Activated CD4-positive, alpha-beta memory T cell treated with anti-CD3 and anti-CD28 coated beads, Interleukin-2, amount 10 ng/mL, durations not matched to agents 7 days and 5 days (primary cell): ENCODE measurements around the gene BCL11B. TPM values are rescaled to one million over a fixed set of nuclear protein-coding genes. Genes with fewer than 3 reads are reported as not detected.

Experiments
- CTCF ChIA-PET: fragments of 350-600 bp; sonication (Branson Sonifier 250); formaldehyde crosslinking; loops from one replicate; lab custom pipeline; 2021; ENCODE audit warnings: antibody characterized with exemption, inconsistent platforms; lab: Charles Lee
- POLR2A ChIA-PET: fragments of 350-600 bp; sonication (Branson Sonifier 250); formaldehyde crosslinking; loops from one replicate; lab custom pipeline; 2021; ENCODE audit warnings: antibody characterized with exemption; lab: Charles Lee
- DNase-seq: peaks from one replicate; pipeline ENCODE4 v3.0.0-alpha.2; 2020
- H3K27ac Mint-ChIP-seq: one replicate; pipeline ENCODE4 v1.8.0; 2021; ENCODE audit warnings: mild to moderate bottlenecking, mixed read lengths
- H3K27me3 Mint-ChIP-seq: one replicate; pipeline ENCODE4 v1.8.0; 2021; ENCODE audit warnings: mixed read lengths
- H3K36me3 Mint-ChIP-seq: one replicate; pipeline ENCODE4 v1.8.0; 2021; ENCODE audit warnings: low read depth, mixed read lengths
- H3K4me1 Mint-ChIP-seq: one replicate; pipeline ENCODE4 v1.8.0; 2021; ENCODE audit warnings: mixed read lengths
- H3K4me3 Mint-ChIP-seq: one replicate; pipeline ENCODE4 v1.8.0; 2021; ENCODE audit warnings: mild to moderate bottlenecking, mixed read lengths
- H3K9me3 Mint-ChIP-seq: one replicate; pipeline ENCODE4 v1.8.0; 2021; ENCODE audit warnings: mixed read lengths
- total RNA-seq, 2 experiments: library from RNA; stranded (reverse); gene quantifications; one replicate each; pipeline ENCODE4 v1.2.3, GENCODE V29; 2021

The BCL11B gene
- total RNA-seq, 2 experiments from 2014 or later, result 81.7 to 82.0 TPM

DNA sequence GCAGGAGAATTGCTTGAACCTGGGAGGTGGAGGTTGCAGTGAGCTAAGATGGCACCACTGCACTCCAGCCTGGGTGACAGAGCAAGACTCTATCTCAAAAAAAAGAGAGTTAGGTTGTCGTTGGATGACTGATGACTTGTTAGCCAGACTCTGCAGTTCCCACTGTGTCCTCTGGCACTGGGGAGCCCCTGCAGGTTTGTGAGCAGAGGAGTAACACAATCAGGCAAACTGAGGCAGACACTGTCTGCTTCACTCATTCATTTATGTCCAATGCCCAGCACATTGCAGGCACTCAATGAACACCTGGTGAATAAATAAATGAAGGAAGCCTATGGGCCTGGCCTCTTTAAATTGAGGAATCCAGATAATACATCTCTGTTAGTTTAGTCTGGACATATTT, 41.2 kb upstream of the BCL11B start:
- POLR2A ChIA-PET, result no interaction called here

DNA sequence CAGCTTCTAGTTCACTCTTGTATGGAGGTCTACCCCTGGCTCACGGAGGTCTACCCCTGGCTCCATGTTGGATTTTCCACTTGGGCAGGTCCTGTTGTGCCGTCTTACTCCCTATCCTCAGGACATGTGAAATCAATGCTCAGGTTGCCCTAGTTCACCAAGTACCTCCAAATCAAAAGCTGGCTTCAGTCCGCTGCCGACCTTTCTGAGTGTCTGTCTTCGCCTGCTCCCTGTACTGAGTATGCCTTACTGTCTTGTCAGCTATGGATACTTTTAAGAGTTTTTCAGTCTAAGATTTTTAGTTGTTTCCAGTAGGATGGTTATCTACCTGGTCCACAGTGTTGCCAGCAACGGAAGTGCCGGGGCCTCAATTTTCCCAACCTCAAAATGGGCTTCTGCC, 40.1 kb upstream of the BCL11B start:
- CTCF ChIA-PET, result interaction anchor here (1.3 to 1.9 kb wide), 2 partner anchors 8 to 104 kb away, joined by 3 to 13 read pairs; no protein-coding TSS in a partner anchor
- peaks cover 9% of the 10 kb centered on the region for H3K27me3 Mint-ChIP-seq
- no peaks in the 10 kb centered on the region for H3K9me3 Mint-ChIP-seq
- no peak overlapping the region for H3K4me3 Mint-ChIP-seq
- POLR2A ChIA-PET, result no interaction called here
- no peak overlapping the region for H3K27ac Mint-ChIP-seq
- no peaks in the 10 kb centered on the region for H3K36me3 Mint-ChIP-seq
- H3K4me1 Mint-ChIP-seq, result no peaks in the 10 kb centered on the region
- no peak for DNase-seq

More for the DNA sequence above, 41.2 kb upstream of the BCL11B start:
- H3K36me3 Mint-ChIP-seq, result no peaks in the 10 kb centered on the region
- CTCF ChIA-PET, result interaction anchor here (0.9 kb wide), 1 partner anchor 103 kb away, joined by 3 read pairs; no protein-coding TSS in a partner anchor
- no peak overlapping the region for H3K4me3 Mint-ChIP-seq
- peaks cover 9% of the 10 kb centered on the region for H3K27me3 Mint-ChIP-seq
- DNase-seq, result no peak
- H3K9me3 Mint-ChIP-seq, result no peaks in the 10 kb centered on the region
- H3K4me1 Mint-ChIP-seq, result no peaks in the 10 kb centered on the region
- no peak overlapping the region for H3K27ac Mint-ChIP-seq

DNA sequence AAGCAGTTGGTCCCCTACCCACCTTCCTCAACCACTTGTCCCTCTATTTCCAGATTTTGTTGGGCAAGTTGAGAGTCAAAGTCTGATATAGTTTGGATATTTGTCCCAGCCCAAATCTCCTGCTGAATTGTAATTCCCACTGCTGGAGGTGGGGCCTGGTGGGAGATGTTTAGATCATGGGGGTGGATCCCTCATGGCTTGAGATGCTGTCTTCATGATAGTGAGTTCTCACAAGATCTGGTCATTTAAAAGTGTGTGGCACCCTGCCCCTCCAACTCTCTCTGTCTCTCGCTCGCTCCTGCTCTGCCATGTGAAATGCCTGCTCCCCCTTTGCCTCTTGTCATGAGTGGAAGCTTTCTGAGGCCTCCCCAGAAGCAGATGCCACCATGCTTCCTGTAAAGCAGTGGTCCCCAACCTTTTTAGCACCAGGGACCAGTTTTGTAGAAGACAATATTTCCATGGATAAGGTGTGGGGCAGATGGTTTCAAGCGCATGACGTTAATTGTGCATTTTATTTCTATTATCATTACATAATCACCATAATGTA, 37.3 kb upstream of the BCL11B start:
- H3K27me3 Mint-ChIP-seq, result peaks cover 13% of the 10 kb centered on the region
- H3K9me3 Mint-ChIP-seq, result no peaks in the 10 kb centered on the region
- H3K4me3 Mint-ChIP-seq, result no peak overlapping the region
- DNase-seq, result no peak
- no peaks in the 10 kb centered on the region for H3K36me3 Mint-ChIP-seq
- ChIA-PET POLR2A (no interaction called here), CTCF (interaction anchor here (0.9 to 1.2 kb wide), 2 partner anchors 11 kb away, joined by 3 to 7 read pairs; no protein-coding TSS in a partner anchor)
- H3K4me1 Mint-ChIP-seq, result no peaks in the 10 kb centered on the region
- no peak overlapping the region for H3K27ac Mint-ChIP-seq

DNA sequence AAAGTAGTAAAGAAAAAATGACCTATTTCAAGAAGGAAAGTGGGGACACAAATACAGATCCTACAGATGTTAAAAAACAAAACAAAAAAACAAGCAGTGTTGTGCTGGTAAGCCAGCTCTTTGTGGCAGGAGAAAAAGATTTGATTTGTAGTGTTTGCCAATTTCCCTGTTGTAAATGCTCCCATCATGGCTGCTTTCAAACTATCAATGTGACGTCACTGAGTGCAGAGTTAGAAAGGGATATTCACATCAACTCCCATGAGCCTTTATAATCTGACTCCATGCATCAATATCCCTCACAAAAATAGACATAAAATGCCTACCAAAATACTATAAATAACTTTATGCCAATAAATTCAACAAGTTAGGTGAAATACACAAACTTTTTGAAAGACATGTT, 32.2 kb upstream of the BCL11B start:
- Mint-ChIP-seq H3K27ac (no peak overlapping the region), H3K4me1 (no peaks in the 10 kb centered on the region), H3K36me3 (peaks cover 3% of the 10 kb centered on the region), H3K9me3 (peaks cover 2% of the 10 kb centered on the region), H3K27me3 (peaks cover 29% of the 10 kb centered on the region), H3K4me3 (no peak overlapping the region)
- ChIA-PET POLR2A (no interaction called here), CTCF (interaction anchor here (1.3 to 3.2 kb wide), 2 partner anchors 16 to 17 kb away, joined by 3 to 23 read pairs; no protein-coding TSS in a partner anchor)
- no peak for DNase-seq

DNA sequence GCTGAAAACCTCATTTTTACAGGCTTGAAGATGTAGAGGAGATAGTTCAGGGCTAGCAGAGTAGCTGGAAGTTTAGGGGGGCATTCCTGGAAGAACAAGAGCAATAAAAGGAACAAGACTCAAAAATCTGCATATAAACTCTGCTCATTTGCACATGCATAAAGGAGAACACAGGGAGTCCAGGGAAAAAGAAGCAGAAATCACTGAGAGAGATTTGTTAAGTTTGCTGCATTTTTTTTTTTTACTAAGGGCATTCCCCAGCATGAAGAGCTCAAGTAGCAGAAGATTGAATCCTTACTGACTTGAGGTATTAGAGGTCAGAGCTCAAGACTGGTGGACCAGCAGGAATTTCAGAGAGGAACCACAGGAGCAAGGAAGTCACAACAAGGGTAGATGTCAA, 28.2 kb upstream of the BCL11B start:
- DNase-seq, result no peak
- Mint-ChIP-seq H3K4me3 (no peak overlapping the region), H3K27me3 (peaks cover 39% of the 10 kb centered on the region), H3K27ac (no peak overlapping the region), H3K36me3 (peaks cover 10% of the 10 kb centered on the region), H3K9me3 (peaks cover 7% of the 10 kb centered on the region), H3K4me1 (no peaks in the 10 kb centered on the region)
- ChIA-PET POLR2A (no interaction called here), CTCF (interaction anchor here (1.0 kb wide), 1 partner anchor 20 kb away, joined by 5 read pairs; no protein-coding TSS in a partner anchor)

DNA sequence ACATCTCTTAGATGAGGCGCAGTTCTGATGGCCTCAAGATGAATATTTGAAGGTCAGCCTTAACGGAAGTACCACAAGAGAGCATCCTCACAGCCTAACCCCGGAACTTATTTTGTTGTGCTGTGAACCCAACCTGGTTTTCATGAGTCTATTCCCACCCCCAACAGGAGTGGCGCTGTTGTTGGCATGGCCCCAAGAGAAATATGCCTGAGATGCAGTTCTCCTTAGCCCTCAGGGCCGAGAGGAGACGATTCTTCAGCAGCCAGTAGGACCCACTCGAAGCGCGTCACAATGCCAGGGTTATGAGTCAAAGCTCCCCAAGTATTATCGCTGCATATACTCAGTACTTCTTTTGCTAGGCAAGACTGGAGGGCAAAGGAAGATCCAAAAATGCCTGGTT, 24.5 kb upstream of the BCL11B start:
- H3K36me3 Mint-ChIP-seq, result peaks cover 10% of the 10 kb centered on the region
- ChIA-PET CTCF (interaction anchor here (1.5 kb wide), 1 partner anchor 24 kb away, joined by 5 read pairs; no protein-coding TSS in a partner anchor), POLR2A (no interaction called here)
- no peaks in the 10 kb centered on the region for H3K4me1 Mint-ChIP-seq
- H3K27ac Mint-ChIP-seq, result no peak overlapping the region
- peaks cover 31% of the 10 kb centered on the region for H3K27me3 Mint-ChIP-seq
- H3K4me3 Mint-ChIP-seq, result no peak overlapping the region
- peaks cover 7% of the 10 kb centered on the region for H3K9me3 Mint-ChIP-seq
- DNase-seq, result no peak

DNA sequence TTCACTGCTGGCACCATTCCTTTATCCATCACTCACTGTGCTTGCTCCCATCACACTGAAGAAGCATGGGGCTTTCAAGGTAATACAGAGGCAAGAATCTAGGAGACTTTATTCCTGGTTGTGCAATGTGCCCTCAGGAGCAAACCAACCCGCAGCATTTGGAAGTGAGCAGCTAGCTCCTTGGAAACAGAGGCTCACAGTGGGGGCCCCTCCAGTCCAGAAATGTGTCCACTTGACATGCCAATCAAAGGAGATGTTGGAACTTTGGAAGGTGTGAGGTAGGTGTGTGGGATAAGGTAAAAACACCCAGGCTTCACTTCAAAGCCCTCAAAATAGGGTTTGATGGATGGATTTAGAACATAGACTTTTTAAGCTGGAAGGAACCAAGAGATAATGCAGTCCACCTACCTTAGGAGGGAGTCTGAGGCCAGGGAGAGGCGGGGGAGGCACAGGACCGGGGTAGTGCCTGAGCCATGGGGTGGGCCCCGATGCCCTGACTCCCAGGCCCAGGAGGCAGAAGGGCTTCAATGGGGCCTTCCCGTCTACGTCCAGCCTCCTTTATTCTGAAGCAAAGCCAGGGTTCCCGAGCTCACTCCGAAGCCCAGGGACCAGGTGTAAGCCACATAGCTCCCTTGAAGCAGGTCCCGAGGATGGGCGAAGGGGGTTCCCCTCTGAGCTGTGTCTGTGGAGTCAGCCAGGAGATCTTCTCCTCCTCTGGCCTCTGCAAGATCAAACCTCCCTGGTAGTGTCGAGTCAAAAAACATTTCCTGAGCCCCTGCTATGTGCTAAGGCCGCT, 17.6 kb upstream of the BCL11B start:
- Mint-ChIP-seq H3K9me3 (no peaks in the 10 kb centered on the region), H3K4me3 (no peak overlapping the region), H3K27me3 (no peaks in the 10 kb centered on the region), H3K36me3 (no peaks in the 10 kb centered on the region), H3K4me1 (peaks cover 24% of the 10 kb centered on the region), H3K27ac (no peak overlapping the region)
- DNase-seq, result no peak
- CTCF ChIA-PET, result interaction anchor here (1.7 kb wide), 1 partner anchor 30 kb away, joined by 5 read pairs; no protein-coding TSS in a partner anchor
- POLR2A ChIA-PET, result interaction anchor here (1.0 kb wide), 1 partner anchor 12 kb away, joined by 3 read pairs; no protein-coding TSS in a partner anchor

DNA sequence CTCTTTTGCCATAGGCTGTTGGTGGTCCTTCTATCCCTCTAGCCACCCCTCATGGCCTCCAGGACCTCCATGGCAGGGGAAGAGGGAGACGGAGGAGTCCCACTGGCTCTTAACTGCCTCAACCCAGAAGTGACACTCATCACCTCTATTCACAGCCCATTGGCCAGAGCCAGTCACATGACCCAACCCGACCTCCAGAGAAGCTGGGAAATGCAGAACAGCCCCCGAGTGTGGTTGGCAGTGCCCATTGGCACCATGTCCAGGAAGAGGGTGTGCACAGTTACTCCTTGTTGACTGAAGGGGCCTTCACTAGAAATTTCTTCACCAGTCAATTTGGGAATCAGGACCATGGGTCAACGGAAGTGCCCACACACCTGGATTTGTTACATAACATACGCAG, 17.0 kb upstream of the BCL11B start:
- no peaks in the 10 kb centered on the region for H3K27me3 Mint-ChIP-seq
- DNase-seq, result no peak
- no peaks in the 10 kb centered on the region for H3K9me3 Mint-ChIP-seq
- ChIA-PET POLR2A (interaction anchor here (1.0 kb wide), 1 partner anchor 12 kb away, joined by 3 read pairs; no protein-coding TSS in a partner anchor), CTCF (interaction anchor here (1.7 kb wide), 1 partner anchor 31 kb away, joined by 5 read pairs; no protein-coding TSS in a partner anchor)
- H3K4me3 Mint-ChIP-seq, result no peak overlapping the region
- H3K27ac Mint-ChIP-seq, result no peak overlapping the region
- no peaks in the 10 kb centered on the region for H3K36me3 Mint-ChIP-seq
- H3K4me1 Mint-ChIP-seq, result peaks cover 24% of the 10 kb centered on the region

DNA sequence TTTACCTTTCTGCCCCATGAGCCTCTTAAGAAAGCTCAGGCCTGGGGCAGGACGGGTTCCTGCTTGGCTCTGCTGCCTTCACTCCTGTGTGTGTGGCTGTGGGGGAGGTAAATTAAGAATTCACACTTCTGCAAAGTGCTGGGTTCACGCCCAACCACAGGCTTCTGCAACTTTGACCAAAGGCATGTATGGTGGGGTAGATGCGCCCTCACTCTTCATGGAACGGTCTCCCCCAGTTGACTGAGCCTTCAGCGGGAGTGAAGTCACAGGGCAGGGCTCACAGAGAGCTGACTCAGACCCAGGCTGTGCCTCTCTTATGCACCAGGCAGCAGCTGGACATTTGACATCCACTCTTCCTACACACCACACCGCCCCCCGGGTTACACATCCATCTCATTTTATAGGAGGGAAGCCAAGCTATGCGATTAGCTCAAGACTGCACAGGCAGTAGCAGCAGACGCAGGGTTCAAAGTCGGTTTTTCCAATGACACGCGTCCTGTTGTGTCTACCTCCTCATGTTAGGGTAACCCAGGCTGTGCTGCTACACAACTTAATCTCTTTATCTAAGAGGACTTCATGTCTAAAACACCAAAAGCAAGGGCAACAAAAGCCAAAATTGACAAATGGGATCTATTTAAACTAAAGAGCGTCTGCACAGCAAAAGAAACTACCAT, 15.4 kb upstream of the BCL11B start:
- POLR2A ChIA-PET, result interaction anchor here (1.0 to 2.4 kb wide), 6 partner anchors 9 to 58 kb away, joined by 3 to 15 read pairs (median 6); partner anchors contain the start of gene BCL11B
- Mint-ChIP-seq H3K27me3 (no peaks in the 10 kb centered on the region), H3K27ac (peak overlapping the region; percentile 71), H3K4me1 (peaks cover 24% of the 10 kb centered on the region), H3K36me3 (no peaks in the 10 kb centered on the region), H3K4me3 (peak overlapping the region; percentile 69), H3K9me3 (no peaks in the 10 kb centered on the region)
- peak; percentile 39 for DNase-seq
- CTCF ChIA-PET, result interaction anchor here (0.6 to 1.7 kb wide), 9 partner anchors 10 to 1309 kb away, joined by 3 to 10 read pairs (median 4); partner anchors contain the start of gene BCL11B

DNA sequence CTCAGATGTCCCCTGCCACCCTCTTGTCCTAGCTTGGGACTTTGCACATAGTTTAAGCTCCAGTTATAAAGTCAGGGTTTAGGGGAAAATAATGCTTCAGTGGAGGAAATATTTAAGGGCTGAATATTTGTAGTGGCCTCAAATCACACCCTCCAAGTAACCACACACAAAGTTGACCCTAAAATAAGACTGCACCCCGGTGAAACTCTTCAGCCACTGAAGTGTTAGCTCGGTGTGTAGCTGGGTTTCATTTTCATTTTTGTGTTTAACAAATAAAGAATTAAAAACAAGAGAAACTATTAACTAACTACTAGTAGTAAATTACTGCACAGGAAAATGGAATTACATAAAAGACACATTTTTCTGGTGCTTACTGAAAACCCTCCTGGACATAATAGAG, 14.8 kb upstream of the BCL11B start:
- Mint-ChIP-seq H3K9me3 (no peaks in the 10 kb centered on the region), H3K4me1 (peaks cover 24% of the 10 kb centered on the region), H3K27ac (peak overlapping the region; percentile 71), H3K36me3 (no peaks in the 10 kb centered on the region), H3K27me3 (no peaks in the 10 kb centered on the region), H3K4me3 (peak overlapping the region; percentile 69)
- DNase-seq, result no peak
- CTCF ChIA-PET, result interaction anchor here (0.6 to 1.7 kb wide), 8 partner anchors 10 to 1566 kb away, joined by 3 to 10 read pairs (median 4); partner anchors contain the start of gene BCL11B
- POLR2A ChIA-PET, result interaction anchor here (0.6 to 2.4 kb wide), 7 partner anchors 9 to 57 kb away, joined by 3 to 15 read pairs (median 6); partner anchors contain the start of gene BCL11B

DNA sequence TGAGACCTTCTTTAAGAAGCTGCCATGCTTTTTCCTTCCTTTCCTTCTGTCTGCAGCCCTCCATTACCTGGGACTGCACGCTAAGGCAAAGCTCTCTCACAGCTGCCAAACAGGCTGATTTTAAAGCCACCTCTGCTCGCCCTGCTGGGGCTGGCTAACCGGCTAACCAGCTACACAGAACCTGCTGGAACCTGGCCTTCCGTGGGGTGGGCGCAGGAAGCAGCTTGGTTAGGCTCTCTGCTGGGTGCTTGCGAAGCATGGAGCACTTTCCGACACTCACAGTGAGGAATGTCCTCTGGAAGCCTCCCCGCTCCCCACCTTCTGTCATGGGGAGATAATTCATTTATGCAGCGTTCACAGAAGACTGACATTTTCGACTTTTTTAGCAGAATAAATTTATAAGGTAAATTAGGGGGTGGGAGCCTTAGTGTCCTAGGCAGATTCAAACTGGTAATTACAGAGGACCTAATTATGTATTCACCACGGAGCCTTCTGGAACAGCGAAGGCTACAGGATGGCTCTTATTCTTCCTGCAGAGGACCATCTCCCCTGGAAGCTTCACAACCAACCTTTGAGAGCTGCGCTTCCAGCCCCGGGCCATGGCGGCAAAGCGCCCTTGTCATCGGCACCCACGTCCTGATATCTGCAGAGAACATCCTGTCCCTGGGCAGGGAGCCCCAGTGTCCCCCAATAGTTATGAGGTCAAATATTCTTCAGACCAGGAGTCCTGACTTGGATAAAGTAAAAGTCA, 12.4 kb upstream of the BCL11B start:
- H3K4me3 Mint-ChIP-seq, result no peak overlapping the region
- POLR2A ChIA-PET, result interaction anchor here (1.0 kb wide), 1 partner anchor 10 kb away, joined by 4 read pairs; no protein-coding TSS in a partner anchor

More for the DNA sequence above, 12.4 kb upstream of the BCL11B start:
- no peak for DNase-seq
- Mint-ChIP-seq H3K27ac (no peak overlapping the region), H3K9me3 (no peaks in the 10 kb centered on the region), H3K4me1 (peaks cover 33% of the 10 kb centered on the region), H3K36me3 (no peaks in the 10 kb centered on the region), H3K27me3 (peaks cover 3% of the 10 kb centered on the region)
- CTCF ChIA-PET, result interaction anchor here (1.1 kb wide), 1 partner anchor 35 kb away, joined by 3 read pairs; no protein-coding TSS in a partner anchor
